MM.1S (cell line): ENCODE measurements around the gene MTCL1.

Experiments
- DNase-seq: peaks from one replicate; pipeline ENCODE4 v3.0.0-alpha.2; 2015
- H2AFZ ChIP-seq: fragments of 300-600 bp; sonication (generic); 2 replicates; pipeline ENCODE4 v1.6.0; 2016; ENCODE audit warnings: antibody characterized with exemption, low read length
- H3F3A ChIP-seq: fragments of 300-600 bp; sonication (generic); 2 replicates; pipeline ENCODE4 v1.6.1; 2016; ENCODE audit warnings: mild to moderate bottlenecking, antibody characterized with exemption, low read length, moderate library complexity, mixed read lengths; ENCODE audit not compliant: insufficient read depth
- H3K27ac ChIP-seq: fragments of 300-600 bp; sonication (generic); 2 replicates; pipeline ENCODE4 v1.5.1; 2016; ENCODE audit warnings: mild to moderate bottlenecking, low read length
- H3K27me3 ChIP-seq: fragments of 300-600 bp; sonication (generic); replicated peaks from 2 replicates; pipeline ENCODE4 v1.6.0; 2016; ENCODE audit warnings: low read length; ENCODE audit not compliant: insufficient read depth
- H3K36me3 ChIP-seq: fragments of 300-600 bp; sonication (generic); replicated peaks from 2 replicates; pipeline ENCODE4 v1.6.1; 2016; ENCODE audit warnings: mild to moderate bottlenecking, low read length, mixed read lengths; ENCODE audit not compliant: insufficient read depth
- H3K4me1 ChIP-seq: fragments of 300-600 bp; sonication (generic); 2 replicates; pipeline ENCODE4 v1.6.1; 2016; ENCODE audit warnings: low read length, mixed read lengths
- H3K4me2 ChIP-seq: fragments of 300-600 bp; sonication (generic); 2 replicates; pipeline ENCODE4 v1.6.0; 2016; ENCODE audit warnings: low read depth, low read length
- H3K4me3 ChIP-seq: fragments of 300-600 bp; sonication (generic); 2 replicates; pipeline ENCODE4 v1.5.1; 2016; ENCODE audit warnings: low read length, mixed read lengths
- H3K79me2 ChIP-seq: fragments of 300-600 bp; sonication (generic); 2 replicates; pipeline ENCODE4 v1.6.1; 2016; ENCODE audit warnings: mixed run types, low read length, mixed read lengths
- H3K9ac ChIP-seq: fragments of 300-600 bp; sonication (generic); 2 replicates; pipeline ENCODE4 v1.6.1; 2016; ENCODE audit warnings: low read length, mixed read lengths
- H3K9me2 ChIP-seq: fragments of 300-600 bp; sonication (generic); replicated peaks from 2 replicates; pipeline ENCODE4 v1.6.1; 2016; ENCODE audit warnings: mild to moderate bottlenecking, low read length, mixed read lengths; ENCODE audit not compliant: insufficient read depth
- H3K9me3 ChIP-seq: fragments of 300-600 bp; sonication (generic); replicated peaks from 2 replicates; pipeline ENCODE4 v1.6.1; 2016; ENCODE audit warnings: mild to moderate bottlenecking, low read length, mixed read lengths; ENCODE audit not compliant: insufficient read depth
- H4K20me1 ChIP-seq: fragments of 300-600 bp; sonication (generic); 2 replicates; pipeline ENCODE4 v1.6.1; 2016; ENCODE audit warnings: mild to moderate bottlenecking, low read length, moderate library complexity, mixed read lengths; ENCODE audit not compliant: insufficient read depth
- EZH2 ChIP-seq: fragments of 300-600 bp; sonication (generic); optimal IDR thresholded peaks from 2 replicates; pipeline ENCODE3; 2017; ENCODE audit warnings: low read depth, mild to moderate bottlenecking, antibody characterized with exemption, low read length, mixed read lengths
- EZH2phosphoT487 ChIP-seq: fragments of 300-600 bp; sonication (generic); IDR thresholded peaks from 2 replicates; pipeline ENCODE4 v1.6.1; 2018; ENCODE audit warnings: antibody characterized with exemption, low read length
- TF ChIP-seq, protein P1 (sequence below): fragments of 300-600 bp; sonication (generic); IDR thresholded peaks from 2 replicates; pipeline ENCODE4 v1.5.1; 2016; ENCODE audit warnings: antibody characterized with exemption, low read length, mixed read lengths

Gene MTCL1

DNA sequence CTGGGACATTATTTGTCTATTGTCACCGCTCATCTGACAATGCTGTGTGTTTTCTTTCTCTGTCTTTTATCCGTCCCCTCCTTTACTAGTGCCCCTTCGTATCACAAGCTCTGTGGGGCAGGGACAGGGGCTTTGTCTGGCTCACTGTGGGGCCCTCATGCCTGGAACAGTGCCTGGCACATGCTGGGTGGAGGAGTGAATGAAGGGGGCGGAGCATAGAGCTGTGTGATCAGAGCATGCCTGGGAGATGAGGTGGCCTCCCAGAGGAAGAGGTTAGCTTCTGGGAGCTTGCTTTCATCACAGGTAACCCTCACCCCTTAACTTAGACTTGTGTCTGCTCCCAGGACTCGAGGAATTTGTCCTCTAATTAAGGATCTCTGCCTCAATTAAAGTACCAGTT is 16.4 kb downstream of the MTCL1 start:
- Histone ChIP-seq H3K27me3 (no peaks in the 10 kb centered on the region), H3K9ac (no peak overlapping the region), H3K4me1 (no peaks in the 10 kb centered on the region), H4K20me1 (no peaks in the 10 kb centered on the region), H3K79me2 (peaks cover 66% of the 10 kb centered on the region), H3K4me3 (no peak overlapping the region), H3K4me2 (no peak overlapping the region), H3K27ac (no peak overlapping the region), H2AFZ (no peak overlapping the region), H3F3A (peaks cover 2% of the 10 kb centered on the region), H3K36me3 (no peaks in the 10 kb centered on the region; the same call in none of the 2 replicates), H3K9me2 (no peaks in the 10 kb centered on the region), H3K9me3 (no peaks in the 10 kb centered on the region)
- no peak for TF ChIP-seq EZH2phosphoT487
- TF ChIP-seq, protein P1, sequence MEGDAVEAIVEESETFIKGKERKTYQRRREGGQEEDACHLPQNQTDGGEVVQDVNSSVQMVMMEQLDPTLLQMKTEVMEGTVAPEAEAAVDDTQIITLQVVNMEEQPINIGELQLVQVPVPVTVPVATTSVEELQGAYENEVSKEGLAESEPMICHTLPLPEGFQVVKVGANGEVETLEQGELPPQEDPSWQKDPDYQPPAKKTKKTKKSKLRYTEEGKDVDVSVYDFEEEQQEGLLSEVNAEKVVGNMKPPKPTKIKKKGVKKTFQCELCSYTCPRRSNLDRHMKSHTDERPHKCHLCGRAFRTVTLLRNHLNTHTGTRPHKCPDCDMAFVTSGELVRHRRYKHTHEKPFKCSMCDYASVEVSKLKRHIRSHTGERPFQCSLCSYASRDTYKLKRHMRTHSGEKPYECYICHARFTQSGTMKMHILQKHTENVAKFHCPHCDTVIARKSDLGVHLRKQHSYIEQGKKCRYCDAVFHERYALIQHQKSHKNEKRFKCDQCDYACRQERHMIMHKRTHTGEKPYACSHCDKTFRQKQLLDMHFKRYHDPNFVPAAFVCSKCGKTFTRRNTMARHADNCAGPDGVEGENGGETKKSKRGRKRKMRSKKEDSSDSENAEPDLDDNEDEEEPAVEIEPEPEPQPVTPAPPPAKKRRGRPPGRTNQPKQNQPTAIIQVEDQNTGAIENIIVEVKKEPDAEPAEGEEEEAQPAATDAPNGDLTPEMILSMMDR = no peak
- no peak for TF ChIP-seq EZH2
- no peak for DNase-seq

DNA sequence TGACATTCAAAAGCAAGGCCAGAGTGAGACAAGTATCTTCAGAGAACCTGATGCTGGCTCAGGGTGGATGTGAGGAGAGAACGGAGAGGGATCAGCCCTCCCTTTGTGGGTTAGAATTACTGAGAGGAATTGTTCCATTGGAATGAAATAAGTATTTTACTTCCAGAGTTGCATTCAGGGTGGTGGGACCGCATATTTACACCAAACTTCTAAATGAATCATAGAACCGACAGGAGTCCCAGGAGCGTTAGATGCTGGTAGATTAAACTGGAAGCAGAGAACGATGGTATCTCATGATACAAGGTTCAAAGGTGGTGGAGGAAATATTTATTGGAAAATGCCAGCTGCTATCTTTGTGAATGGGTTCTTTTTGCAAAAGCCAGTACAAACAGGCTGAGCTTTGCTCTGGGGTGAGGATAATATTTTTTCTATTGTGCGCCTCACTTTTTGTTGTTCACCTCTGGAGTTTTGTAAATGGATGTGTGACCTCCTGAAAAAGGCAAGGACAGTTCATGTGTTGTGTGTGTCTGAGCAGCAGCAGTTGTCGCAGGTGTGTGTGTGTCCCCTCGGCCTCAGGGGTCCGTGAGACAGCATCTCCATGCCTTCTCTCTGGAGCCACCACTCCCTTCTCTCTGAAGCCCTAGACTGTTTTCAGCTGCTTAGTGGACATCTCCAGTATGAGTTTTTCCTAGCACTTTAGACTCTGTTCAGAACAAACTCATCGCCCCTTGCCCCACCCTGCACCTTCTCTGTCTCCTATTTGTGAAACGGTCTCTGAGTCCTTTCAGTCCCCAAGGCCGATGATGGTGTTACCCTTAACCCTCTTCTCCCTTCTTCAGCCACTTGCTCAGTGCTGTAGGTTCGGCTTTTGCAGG is 17.8 kb downstream of the MTCL1 start:
- no peaks in the 10 kb centered on the region for H3K9me3 ChIP-seq
- H4K20me1 ChIP-seq = no peaks in the 10 kb centered on the region
- no peaks in the 10 kb centered on the region for H3K9me2 ChIP-seq
- TF ChIP-seq EZH2 (no peak), EZH2phosphoT487 (no peak)
- TF ChIP-seq, protein P1 = no peak
- no peaks in the 10 kb centered on the region for H3K27me3 ChIP-seq
- no peak overlapping the region for H3K4me2 ChIP-seq
- no peak overlapping the region for H2AFZ ChIP-seq
- peaks cover 55% of the 10 kb centered on the region for H3K79me2 ChIP-seq
- DNase-seq = no peak
- peaks cover 3% of the 10 kb centered on the region; the same call in 1 of the 2 replicates for H3K4me1 ChIP-seq
- no peak overlapping the region for H3K27ac ChIP-seq
- H3K4me3 ChIP-seq = no peak overlapping the region
- no peak overlapping the region for H3K9ac ChIP-seq
- H3K36me3 ChIP-seq = no peaks in the 10 kb centered on the region; the same call in none of the 2 replicates
- H3F3A ChIP-seq = peaks cover 7% of the 10 kb centered on the region

DNA sequence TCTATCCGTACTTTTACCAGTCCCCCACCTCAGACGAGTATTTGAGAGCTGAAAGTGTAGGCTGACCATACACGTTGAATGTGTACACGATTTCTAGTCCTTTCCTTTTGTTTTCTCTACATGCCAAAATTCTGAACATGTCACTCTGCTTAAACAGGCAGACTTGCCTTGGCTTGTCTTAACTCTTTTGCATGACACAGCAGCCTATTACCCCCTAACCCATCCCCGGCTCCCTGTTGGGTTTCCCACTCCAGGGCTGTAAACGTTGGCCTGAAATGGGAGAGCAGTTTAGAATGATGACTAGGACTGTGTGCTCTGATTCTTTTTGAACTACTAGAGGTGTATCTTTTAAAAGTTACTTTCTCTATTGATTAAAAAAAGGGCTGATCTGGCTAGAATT is 19.1 kb downstream of the MTCL1 start:
- no peaks in the 10 kb centered on the region for H3K9me2 ChIP-seq
- peaks cover 7% of the 10 kb centered on the region for H3F3A ChIP-seq
- no peak for TF ChIP-seq EZH2
- TF ChIP-seq, protein P1 = no peak
- TF ChIP-seq EZH2phosphoT487 = no peak
- peaks cover 49% of the 10 kb centered on the region for H3K79me2 ChIP-seq
- H3K36me3 ChIP-seq = no peaks in the 10 kb centered on the region; the same call in none of the 2 replicates
- no peaks in the 10 kb centered on the region for H3K27me3 ChIP-seq
- H3K27ac ChIP-seq = no peak overlapping the region
- no peaks in the 10 kb centered on the region for H3K9me3 ChIP-seq
- H3K9ac ChIP-seq = no peak overlapping the region
- H2AFZ ChIP-seq = no peak overlapping the region
- no peak for DNase-seq
- no peaks in the 10 kb centered on the region for H4K20me1 ChIP-seq
- H3K4me3 ChIP-seq = no peak overlapping the region
- H3K4me2 ChIP-seq = no peak overlapping the region
- H3K4me1 ChIP-seq = peaks cover 4% of the 10 kb centered on the region; the same call in 1 of the 2 replicates
